Epithelial cell of prostate (primary cell): ENCODE results near the gene SPATS2.

Experiments used
- DNase-seq: peaks from one replicate; pipeline ENCODE4 v3.0.0-alpha.2; 2011; ENCODE audit warnings: low read depth, low spot score
- H3K27ac ChIP-seq: fragments of 450-650 bp; 2 replicates; pipeline ENCODE4 v1.5.1; 2017; ENCODE audit warnings: mild to moderate bottlenecking

SPATS2 gene

DNA sequence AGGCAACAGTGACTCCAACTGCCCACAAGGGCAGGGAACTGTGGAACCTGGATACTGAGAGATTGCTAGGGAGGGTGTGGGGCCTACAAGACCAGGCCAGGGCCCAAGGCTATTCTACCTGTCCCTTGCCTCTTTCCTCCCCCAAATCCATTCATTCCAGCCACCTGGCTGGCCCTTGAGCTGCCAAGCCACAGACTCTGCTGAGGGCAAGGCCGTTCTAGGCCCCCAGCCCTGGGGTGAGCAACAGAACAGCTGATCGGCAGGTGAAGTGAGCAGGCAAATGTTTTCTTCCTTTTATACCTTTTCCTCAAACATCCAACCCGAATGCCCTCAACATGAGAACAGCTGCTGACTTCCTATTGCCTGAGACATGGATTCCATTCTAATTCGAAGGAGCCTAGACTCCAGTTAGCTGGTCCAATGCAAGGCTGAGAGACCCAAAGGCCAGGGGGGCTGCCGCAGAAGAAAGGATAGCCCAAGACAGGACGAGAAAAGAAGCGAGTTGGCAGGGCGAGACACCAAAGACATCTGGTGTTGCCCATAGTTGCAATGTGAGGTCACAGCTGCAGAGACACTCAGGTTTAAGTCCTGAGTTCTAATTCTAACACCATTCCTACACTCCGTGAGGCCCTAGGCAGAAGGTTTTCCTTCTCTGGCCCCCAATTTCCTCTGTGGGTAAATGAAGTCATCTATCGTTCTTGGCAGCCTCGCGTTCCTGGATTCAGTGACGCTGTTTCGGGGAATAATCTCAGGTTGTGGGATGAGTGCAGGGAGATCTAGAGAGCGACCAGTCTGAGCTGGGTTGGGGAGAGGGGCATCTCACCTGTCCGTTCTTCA, 31.9 kb upstream of the SPATS2 start:
- no peak for DNase-seq
- H3K27ac ChIP-seq, result no peak overlapping the region

DNA sequence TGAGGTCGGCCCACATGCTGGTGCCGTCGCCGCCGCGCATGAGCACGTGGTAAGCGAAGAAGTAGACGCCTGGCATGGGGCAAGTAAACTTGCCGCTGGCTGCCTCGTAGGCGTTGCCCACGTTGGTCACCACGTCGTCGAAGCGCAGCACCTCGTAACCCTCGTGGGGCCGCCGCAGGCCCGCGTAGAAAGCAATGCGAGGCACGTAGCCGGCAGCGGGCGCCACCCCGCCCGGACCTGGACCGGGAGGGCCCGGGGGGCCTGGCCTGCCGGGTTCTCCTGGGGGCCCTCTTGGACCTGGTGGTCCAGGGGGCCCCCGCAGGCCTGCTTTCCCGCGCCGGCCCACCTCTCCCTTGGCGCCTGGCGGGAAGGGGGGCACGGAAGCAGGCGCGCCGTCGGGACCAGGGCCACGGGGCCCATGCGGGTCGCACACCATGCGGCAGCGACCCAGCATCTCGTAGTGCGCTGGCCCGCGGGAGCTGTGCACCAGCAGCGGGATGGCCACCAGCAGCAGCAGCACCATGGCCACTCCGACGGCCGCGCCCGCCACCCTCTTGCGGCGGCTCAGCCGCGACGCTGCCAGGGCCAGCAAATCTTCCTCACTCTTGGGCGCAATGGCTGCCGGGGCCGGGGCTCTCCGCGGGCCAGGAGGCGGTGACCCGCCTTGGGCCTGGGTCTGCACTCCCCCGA, 31.2 kb upstream of the SPATS2 start:
- DNase-seq, result no peak
- no peak overlapping the region for H3K27ac ChIP-seq

DNA sequence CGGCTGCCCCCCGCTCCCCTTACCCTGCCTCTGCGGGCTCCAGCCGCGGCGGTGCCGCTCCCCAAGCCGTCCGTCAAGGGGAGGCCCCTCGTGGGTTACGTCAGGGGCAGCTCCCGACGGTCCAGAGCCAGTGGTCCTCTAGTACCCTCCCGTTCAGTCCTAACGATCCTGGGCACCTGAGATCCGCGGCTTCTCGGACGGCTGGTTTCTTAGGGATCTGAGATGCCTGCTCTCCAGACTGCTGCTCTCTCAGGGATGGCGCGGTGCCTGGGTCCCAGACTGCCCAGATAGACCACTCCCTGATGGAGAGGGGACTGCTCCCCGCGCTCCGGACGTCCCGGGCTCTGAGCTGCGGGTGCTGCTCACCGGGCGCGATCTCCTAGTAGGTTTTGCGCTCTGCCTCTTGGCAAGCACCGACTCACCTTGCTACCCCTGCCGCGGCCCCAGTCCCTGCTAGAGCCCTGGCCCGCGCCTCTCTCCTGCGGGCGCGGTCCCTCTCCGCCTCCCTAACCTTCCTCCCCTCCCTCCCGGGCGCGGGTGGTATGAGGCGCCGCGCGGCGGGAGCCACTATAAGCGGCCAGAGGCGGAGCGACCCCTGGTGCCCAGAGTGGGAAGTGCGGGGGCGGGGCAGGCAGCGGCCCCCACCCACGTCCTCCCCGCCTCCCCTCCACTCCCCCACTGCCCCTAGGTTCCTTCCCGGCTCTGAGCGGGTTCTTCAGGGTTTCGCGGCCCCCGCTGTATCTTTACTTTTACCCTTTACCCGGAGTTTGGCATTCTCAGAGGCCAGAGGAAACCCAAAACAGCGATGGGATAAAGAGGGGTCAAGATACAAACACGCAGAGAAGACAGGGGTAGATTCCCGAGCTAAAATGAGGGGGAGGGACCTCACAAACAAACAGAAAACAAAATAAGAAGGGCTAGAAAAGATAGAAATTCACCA, 30.3 kb upstream of the SPATS2 start, which contains the start of gene C1QL4:
Gene C1QL4 (minus strand): TSS at position 544 of the 940 bp plus-strand sequence. CDS start 711 bp downstream, outside the sequence.
- no peak within 1 kb of the TSS for H3K27ac ChIP-seq

DNA sequence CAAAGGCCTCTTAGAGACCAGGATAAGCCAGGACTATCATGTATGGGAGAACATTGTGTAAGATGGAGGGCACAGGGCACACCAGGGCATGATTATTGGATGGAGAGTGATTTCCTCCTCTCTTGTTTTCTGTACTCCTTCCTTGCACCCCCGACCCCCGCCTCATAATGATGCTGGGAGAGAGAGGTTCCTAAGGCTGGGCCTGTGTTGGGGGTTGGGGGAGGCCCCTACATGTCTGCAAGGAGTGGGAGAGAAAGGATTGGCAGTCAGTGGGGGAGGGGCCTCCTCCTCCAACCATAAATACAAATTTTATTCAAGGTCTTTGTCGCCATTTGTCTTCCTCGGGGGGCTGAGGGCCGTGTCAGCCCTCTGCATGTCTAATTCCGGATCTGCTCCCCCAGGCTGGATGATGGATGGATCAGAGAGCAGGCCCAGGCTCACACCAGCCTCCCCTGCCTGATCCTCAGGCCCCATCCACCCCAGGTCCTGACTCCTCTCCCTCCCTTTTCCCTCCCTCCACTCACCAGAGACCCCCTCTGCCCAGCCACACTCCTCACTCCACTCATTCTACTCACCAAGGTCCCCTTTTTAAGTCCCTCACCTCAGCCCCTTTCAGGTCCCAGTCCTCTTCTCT, 28.3 kb upstream of the SPATS2 start:
- DNase-seq, result no peak
- no peak overlapping the region for H3K27ac ChIP-seq

More for the DNA sequence above, 30.3 kb upstream of the SPATS2 start, which contains the start of gene C1QL4:
- DNase-seq, result no peak

DNA sequence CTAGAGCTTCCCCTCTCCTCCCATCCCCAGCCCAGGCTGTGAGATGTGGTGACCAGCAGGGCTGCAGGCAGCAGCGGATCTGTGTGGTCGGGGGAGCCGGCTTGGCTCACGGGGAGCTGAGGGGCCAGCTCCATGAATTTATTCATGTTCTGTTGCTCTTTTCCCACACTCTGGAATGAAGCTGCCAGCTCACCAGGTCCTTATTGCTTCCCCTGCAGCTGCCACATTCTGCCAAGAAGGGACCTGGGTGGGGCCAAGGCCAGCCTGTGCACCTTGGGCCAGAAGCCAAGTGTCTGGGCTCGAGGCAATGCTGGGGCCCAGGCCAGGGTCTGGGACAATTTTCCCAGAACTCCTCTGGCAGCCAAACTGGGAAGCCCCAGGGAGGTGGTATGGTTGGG, 27.8 kb upstream of the SPATS2 start:
- DNase-seq, result no peak
- no peak overlapping the region for H3K27ac ChIP-seq

DNA sequence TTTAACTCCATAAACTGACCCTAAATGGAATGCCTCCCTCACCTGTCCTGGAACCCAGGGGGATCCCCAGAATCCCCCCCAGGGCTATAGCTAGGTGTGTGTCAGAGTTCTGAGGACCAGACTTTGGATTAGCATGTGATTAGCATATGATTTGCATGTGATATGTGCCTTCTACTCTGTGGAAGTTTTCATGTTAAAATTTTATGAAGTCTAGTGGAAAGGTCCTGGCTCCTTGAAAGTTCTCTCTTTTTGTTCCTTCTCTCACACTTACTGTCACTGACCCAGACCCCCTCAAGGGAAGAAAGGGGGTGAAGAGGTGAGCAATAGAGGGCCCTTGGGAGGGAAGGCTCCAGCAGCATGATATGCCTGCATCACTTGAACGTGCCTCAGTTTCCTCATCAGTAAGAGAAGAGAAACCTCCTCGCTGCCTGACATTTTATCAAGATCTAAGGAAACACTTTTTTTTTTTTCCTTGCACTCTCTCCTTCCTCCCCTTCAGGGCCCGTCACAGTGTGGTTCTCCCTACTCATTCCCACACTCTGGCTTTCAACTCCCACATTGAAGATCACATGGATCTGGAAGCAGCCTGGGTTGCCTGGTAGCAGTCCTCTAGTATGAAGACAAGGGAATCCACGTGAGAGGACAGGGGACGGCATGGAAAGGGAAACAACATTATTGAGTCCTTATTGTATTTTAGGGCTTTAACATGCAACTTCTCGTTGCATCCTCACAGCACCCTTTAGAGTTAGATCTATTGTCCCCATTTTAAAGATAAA, 27.0 kb upstream of the SPATS2 start:
- DNase-seq, result no peak
- H3K27ac ChIP-seq, result no peak overlapping the region

DNA sequence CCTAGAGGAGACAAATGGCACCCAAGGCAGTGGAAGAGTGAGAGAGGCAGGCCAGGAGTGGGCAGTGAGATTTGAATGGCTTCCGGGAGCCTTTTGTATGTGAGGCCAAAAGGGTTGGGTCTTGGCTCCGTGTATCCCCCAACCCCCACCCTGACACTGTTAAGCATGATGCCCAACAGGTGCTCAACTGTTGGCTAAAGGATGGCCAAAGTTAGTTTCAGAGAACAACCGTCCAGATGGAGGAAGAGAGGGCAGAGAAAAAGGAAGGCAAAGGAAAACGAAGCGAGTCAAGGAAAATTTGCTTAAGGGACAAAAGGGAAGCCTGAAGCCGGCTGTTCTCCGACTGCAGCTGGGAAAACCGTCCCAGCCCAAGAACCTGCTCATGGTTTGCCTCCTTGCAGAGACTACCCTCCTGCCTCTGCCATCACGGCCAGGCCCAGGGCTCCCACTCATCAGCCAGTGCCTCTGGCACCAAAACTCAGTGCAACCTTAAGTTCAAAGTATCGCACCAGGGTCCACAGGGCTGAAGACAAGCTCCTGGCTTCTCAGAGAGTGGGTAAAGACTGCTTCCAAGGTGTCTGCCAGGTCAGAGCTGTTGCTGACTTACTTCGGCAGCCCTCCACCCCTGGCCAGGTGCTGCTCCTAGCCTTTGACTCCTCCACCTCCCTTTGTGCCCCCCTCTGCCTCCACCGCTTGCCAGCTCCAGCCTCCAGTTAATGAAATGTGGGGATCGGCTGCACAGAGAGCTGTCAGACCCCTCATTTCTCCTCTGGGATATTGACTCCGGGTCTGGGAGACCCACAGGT, 26.1 kb upstream of the SPATS2 start:
- no peak for DNase-seq
- H3K27ac ChIP-seq, result no peak overlapping the region

DNA sequence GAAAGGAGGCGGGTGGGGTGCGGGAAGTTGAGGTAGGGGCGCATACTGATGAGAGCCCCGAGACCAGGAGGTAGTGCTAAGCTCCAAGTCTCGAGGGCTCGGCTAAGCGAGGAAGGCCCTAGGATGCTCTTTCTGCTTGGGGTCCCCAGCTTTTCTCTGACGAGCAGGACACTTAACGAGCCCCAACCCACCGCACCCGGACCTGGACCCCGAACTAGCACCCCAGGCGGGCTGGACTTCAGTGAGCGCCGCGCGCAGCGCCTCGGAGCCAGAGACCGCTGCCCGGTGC, 25.5 kb upstream of the SPATS2 start:
- no peak for DNase-seq
- no peak overlapping the region for H3K27ac ChIP-seq

DNA sequence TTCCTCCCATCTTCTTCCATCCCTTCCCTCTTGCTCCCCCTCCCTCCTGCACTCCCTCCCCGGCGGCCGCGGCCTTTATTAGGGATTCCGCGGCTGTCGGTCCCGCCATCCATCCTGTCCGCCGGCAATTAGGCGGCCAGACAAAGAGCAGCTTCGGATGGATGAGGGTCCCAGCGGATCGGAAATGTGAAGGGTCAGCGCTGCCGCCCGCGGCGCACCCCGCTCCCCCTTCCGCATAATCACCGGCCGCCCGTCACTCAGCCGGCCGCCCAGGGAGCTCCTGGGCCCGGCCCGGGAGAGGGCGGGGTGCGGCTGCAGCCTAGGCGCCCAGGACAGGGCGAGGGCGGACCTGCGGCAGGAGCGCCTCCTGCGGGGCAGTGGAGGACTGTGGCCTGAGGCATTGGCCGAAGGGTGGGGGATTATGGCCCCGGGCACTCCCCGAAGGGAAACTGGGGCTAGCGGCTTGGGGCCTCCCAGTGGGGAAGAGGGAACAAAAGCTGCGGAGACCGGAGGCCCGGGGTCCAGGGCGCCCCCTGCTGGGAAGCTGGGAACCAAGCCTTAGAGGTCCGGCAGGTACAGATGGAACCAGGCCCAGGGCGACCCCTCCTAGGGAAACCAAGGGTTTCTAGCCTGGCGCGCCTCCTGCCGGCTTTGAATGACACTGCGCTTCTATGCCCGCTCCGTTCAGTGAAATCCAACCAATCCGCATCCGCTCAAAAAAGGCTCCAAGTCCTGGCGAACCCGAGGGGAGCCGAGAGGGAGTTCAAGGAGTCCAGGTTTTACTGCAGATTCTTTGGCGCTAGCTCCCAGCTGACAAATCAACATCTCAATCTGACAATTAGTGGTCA, 25.0 kb upstream of the SPATS2 start:
- no peak for DNase-seq
- no peak overlapping the region for H3K27ac ChIP-seq

DNA sequence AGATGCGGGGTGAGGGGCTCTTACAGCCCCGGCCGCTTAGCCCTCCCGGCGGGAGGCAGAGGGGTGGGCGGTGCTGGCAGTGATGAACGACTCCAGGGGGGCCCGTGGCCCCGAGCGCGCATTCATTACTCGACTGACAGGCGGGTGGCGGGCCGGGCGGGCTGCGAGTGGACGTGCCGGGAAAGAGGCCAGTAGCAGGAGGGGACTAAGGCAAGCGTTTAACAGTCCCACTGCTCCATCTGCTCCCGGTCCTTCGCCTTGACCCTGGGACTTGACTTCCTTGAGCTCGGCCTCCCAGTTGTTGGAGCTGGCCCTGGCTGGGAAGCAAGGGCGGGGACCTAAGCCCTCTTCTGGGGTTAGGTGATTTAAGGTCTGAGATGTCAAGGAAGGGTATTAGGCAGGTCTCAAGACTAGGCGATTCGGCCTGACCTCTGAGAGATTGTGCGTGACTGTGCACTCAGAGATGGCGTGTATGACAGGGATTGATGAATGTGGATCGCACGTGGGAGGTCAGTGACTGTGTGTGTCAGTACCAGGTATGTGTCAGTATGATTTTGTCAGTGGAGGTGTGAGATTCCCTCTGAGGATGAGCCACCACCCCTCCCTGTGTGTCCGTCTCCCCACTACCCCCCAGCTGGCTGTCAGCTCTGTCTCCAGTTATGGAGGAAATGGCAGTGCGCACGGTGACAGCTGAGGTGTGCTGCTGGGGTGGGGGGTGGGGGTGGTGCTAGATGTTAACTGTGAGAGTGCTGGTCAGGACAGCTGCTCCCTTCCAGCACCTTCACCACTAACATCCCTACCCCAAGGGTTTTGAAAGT, 24.1 kb upstream of the SPATS2 start:
- DNase-seq, result no peak
- no peak overlapping the region for H3K27ac ChIP-seq

DNA sequence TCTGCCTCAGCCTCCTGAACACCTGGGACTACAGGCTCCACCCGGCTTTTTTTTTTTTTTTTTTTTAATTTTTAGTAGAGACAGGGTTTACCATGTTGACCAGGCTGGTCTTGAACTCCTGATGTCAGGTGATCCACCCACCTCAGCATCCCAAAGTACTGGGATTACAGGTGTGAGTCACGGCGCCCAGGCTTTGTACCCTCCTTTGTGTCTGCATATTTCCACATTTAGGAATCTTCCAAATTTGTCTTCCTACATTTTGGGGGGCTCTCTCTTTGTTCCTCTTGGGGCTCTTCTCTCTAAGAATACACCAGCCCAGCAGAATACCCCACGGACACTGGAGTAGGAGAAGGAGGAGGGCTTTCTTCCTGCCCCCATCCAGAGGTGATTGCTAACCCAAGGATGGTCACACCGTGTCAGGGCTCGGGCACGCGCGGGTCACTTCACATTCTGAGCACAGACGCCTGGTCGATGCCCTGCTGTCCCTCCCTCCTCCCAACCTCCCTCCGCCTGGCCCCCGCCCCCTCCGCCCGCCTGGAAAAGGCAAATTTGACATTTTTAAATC, 22.7 kb upstream of the SPATS2 start:
- DNase-seq, result no peak
- H3K27ac ChIP-seq, result no peak overlapping the region

DNA sequence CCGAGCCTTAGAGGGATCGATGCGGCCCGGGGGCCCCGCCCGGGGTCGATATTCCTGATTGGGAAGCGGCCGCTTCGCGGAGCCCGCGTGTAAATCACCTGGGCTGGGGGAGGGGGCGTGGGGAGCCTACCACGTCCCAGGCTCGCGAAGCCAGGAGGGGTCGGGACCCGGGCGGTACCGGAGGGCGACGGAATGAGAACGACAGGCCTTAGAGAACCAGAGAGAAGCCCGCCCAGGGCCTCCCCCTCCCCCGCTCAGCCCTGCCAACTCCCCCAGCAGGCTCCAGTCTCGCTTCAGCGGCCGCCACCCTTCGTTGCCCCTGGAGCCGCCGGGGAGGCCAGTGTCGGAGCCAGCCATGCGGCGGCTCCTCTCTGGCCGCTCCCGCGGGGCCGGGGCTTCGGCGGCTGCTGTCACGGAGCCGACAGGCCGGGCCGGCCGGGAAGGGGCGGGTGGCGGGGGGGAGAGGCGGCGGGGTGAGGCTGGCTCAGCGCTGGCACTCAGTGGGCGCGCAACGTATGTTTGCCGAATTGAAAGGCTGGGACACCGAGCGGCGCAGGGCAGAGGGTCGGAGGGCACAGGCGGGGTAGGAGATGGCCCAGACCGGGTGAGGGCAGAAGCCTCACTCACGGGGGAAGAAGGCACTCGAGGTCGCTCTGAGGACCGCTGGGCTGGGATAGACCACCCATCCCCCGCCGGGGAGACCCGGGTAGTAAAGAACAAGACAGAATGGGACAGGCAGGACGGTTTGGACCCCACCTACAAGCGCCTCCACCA, 22.0 kb upstream of the SPATS2 start:
- no peak overlapping the region for H3K27ac ChIP-seq
- no peak for DNase-seq

DNA sequence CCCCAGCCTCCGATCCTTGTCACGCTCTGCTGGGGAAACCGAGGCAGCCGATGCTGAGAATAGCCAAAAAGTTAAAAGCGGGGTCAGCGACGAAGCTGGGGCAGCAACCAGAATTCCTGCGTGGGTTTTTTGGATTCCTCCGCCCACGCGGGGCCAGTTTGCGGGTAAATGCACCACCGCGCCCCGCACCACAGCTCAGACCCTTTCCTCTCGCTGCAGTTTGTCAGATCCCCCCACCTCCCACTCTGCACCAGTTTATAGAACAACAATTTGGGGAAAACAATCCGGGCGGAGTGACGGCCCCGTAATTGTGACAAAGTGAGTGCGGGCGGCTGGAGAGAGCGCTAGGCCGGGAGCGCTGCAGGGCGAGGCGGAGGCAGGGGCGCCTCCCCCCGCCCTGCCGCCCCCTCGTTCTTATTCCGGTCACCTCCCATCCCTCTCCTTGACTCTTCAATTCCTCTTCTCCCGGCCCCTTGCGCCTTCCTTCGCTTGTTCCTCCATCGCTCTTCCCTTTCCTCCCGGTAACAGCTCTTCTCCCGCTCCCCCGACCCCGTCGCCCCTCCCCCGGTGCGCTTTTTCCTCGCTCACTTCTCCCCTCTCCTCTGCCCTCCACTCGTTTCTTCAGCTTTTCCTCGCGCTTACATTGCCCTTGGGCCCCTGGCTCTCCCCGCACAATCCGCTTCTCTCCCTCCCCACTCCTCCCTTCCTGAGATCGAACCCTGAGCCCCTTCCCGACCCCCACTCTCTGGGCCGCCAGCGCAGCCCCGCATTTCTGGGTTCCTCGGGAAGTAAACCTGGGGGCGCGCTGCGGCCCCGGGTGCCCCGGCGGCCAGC, 21.2 kb upstream of the SPATS2 start:
- no peak for DNase-seq
- H3K27ac ChIP-seq, result no peak overlapping the region

DNA sequence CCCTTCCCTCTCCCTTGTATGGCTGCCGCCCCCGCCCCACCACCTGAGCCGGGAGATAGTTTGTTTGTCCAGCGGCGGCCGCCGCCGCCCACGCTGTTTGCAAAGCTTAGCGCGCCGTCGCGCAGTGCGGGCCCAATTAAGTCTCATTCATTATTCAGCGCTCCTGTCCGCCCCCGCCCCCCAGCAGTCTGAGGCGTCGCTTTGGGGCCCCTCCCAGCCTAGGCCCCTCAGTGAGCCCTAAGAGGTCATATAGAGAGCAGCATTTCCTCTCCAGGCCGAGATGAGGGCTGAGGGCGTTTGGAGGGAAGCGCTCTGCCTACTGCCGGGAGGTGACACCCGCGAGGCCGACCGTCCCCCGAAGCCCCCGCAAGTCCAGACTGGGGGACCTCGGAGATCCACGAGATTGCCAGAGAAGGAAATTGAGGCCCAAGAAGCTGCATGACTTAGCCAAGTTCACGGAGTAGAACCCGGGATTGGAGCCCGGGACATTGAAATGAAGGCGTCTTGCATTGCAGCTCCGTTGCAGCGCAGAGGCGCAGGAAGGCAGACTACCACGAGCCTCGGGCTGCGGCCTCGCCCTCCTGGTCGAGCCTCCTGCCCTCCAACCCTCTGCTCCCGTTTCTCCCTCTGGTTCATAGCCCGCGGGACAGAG, 20.5 kb upstream of the SPATS2 start, which contains the start of gene DNAJC22:
Gene DNAJC22 (plus strand): TSS at position 230 of the 652 bp plus-strand sequence. CDS start 1,985 bp downstream, outside the sequence.
- DNase-seq, result no peak
- H3K27ac ChIP-seq, result no peak within 1 kb of the TSS
